ENCODE results near the gene MKLN1.

GRCh38 chr7:131527456-131527855, 199.8 kb downstream of the MKLN1 start:
- no peak for TF ChIP-seq GATA2 (IDR thresholded peaks at IDR 0.05; ENCODE audit: low read depth, low read length)
- TF ChIP-seq GATA3 (IDR thresholded peaks at IDR 0.05; ENCODE audit: low read depth, low read length) = no peak

All from SH-SY5Y (cell line).